Measurements from ENCODE around the gene FOXP1. TPM values are rescaled to one million over a fixed set of nuclear protein-coding genes. Genes with fewer than 3 reads are reported as not detected.

Gene FOXP1
- total and polyA plus RNA-seq, 4 donors, result 4.9 to 35.4 (median 32.0) TPM

DNA sequence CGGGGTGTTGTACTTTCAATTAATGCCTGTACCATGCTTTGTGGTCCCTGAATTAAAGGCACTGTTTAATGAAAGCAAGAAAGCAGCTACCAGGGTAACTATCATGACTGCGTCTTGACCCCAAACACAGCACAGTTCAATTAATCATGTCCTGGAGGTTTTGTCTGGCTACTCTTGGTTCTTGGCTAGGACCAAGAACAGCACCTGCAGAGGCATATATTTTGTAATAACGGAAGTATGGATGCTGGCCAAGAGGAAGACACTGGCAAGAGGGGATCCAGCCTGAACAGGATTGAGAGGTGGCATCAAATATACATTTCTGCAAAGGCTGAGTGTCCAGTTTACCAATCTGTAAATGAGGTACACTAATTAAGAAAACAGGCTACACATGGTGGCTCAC, 119.9 kb downstream of the FOXP1 start:
- WGBS, result 81% methylated on average over 3 of the region's 3 CpGs

DNA sequence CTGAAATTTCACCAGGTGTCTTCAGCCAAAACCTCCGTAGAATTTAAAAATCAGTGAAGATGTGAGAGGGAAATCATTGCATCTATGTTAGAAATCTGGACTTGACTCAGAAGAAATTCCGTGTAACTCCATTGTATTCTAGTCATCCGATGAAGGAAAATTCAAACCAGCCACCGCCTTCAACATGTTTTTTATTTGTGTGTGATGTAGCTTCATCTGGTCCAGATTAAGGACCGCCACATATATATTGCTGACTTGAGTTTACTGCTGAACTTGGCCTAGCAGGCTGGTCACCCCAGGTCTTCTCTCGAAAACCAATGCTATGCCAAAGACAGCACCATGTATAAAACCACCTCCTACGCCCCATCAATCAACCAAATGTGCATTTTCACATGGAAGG, 120.9 kb downstream of the FOXP1 start:
- no peak for TF ChIP-seq NR2F2 (IDR thresholded peaks at IDR 0.05)
- no peak for TF ChIP-seq HNF4G (IDR thresholded peaks at IDR 0.05)
- TF ChIP-seq TAF1 (conservative IDR thresholded peaks at IDR 0.05), result no peak
- no peak for TF ChIP-seq YY1 (IDR thresholded peaks at IDR 0.05)
- no peak for TF ChIP-seq RAD21 (IDR thresholded peaks at IDR 0.05)
- TF ChIP-seq FOXA2 (IDR thresholded peaks at IDR 0.05), result no peak
- TF ChIP-seq, protein P1, sequence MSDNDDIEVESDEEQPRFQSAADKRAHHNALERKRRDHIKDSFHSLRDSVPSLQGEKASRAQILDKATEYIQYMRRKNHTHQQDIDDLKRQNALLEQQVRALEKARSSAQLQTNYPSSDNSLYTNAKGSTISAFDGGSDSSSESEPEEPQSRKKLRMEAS (IDR thresholded peaks at IDR 0.05), result no peak
- no peak for TF ChIP-seq FOXA1 (IDR thresholded peaks at IDR 0.05)
- TF ChIP-seq, protein P2, sequence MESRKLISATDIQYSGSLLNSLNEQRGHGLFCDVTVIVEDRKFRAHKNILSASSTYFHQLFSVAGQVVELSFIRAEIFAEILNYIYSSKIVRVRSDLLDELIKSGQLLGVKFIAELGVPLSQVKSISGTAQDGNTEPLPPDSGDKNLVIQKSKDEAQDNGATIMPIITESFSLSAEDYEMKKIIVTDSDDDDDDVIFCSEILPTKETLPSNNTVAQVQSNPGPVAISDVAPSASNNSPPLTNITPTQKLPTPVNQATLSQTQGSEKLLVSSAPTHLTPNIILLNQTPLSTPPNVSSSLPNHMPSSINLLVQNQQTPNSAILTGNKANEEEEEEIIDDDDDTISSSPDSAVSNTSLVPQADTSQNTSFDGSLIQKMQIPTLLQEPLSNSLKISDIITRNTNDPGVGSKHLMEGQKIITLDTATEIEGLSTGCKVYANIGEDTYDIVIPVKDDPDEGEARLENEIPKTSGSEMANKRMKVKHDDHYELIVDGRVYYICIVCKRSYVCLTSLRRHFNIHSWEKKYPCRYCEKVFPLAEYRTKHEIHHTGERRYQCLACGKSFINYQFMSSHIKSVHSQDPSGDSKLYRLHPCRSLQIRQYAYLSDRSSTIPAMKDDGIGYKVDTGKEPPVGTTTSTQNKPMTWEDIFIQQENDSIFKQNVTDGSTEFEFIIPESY (IDR thresholded peaks at IDR 0.05), result no peak
- TF ChIP-seq SP1 (IDR thresholded peaks at IDR 0.05), result no peak
- no peak for TF ChIP-seq JUND (IDR thresholded peaks at IDR 0.05)
- no peak for TF ChIP-seq RXRA (IDR thresholded peaks at IDR 0.05)
- Histone ChIP-seq H3K9me3 (ENCODE audit: control insufficient read depth in 4 of 4, low read length in 3 of 4) (no peaks in the 10 kb centered on the region), H3K4me3 (ENCODE audit: low read depth in 1 of 3, low read length in 3 of 3) (no peak overlapping the region), H3K9ac (ENCODE audit: low read depth in 1 of 2, low read length in 2 of 2) (no peak overlapping the region), H3K27me3 (ENCODE audit: control insufficient read depth in 4 of 4, insufficient read depth in 4 of 4, low read length in 3 of 4) (no peaks in the 10 kb centered on the region), H3K4me1 (ENCODE audit: control insufficient read depth in 4 of 4, insufficient read depth in 4 of 4, low read length in 3 of 4) (peaks cover 0 to 5% (median 0%) of the 10 kb centered on the region in 4 donors), H3K36me3 (ENCODE audit: control insufficient read depth in 4 of 4, insufficient read depth in 3 of 4, low read depth in 1 of 4, low read length in 3 of 4) (no peaks in the 10 kb centered on the region), H3K27ac (ENCODE audit: low read depth in 1 of 2, low read length in 2 of 2) (no peak overlapping the region)
- DNase-seq (ENCODE audit: low spot score), result no peak
- WGBS, result 98% methylated on average over 7 of the region's 7 CpGs

More for the DNA sequence above, 119.9 kb downstream of the FOXP1 start:
- Histone ChIP-seq H3K27ac (ENCODE audit: low read depth in 1 of 2, low read length in 2 of 2) (no peak overlapping the region), H3K4me3 (ENCODE audit: low read depth in 1 of 3, low read length in 3 of 3) (no peak overlapping the region), H3K9me3 (ENCODE audit: control insufficient read depth in 4 of 4, low read length in 3 of 4) (no peaks in the 10 kb centered on the region), H3K27me3 (ENCODE audit: control insufficient read depth in 4 of 4, insufficient read depth in 4 of 4, low read length in 3 of 4) (no peaks in the 10 kb centered on the region), H3K9ac (ENCODE audit: low read depth in 1 of 2, low read length in 2 of 2) (no peak overlapping the region), H3K4me1 (ENCODE audit: control insufficient read depth in 4 of 4, insufficient read depth in 4 of 4, low read length in 3 of 4) (peaks cover 0 to 5% (median 0%) of the 10 kb centered on the region in 4 donors), H3K36me3 (ENCODE audit: control insufficient read depth in 4 of 4, insufficient read depth in 3 of 4, low read depth in 1 of 4, low read length in 3 of 4) (no peaks in the 10 kb centered on the region)
- no peak for TF ChIP-seq TAF1 (conservative IDR thresholded peaks at IDR 0.05)
- TF ChIP-seq, protein P3, sequence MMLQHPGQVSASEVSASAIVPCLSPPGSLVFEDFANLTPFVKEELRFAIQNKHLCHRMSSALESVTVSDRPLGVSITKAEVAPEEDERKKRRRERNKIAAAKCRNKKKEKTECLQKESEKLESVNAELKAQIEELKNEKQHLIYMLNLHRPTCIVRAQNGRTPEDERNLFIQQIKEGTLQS (IDR thresholded peaks at IDR 0.05), result no peak
- TF ChIP-seq, protein P4, sequence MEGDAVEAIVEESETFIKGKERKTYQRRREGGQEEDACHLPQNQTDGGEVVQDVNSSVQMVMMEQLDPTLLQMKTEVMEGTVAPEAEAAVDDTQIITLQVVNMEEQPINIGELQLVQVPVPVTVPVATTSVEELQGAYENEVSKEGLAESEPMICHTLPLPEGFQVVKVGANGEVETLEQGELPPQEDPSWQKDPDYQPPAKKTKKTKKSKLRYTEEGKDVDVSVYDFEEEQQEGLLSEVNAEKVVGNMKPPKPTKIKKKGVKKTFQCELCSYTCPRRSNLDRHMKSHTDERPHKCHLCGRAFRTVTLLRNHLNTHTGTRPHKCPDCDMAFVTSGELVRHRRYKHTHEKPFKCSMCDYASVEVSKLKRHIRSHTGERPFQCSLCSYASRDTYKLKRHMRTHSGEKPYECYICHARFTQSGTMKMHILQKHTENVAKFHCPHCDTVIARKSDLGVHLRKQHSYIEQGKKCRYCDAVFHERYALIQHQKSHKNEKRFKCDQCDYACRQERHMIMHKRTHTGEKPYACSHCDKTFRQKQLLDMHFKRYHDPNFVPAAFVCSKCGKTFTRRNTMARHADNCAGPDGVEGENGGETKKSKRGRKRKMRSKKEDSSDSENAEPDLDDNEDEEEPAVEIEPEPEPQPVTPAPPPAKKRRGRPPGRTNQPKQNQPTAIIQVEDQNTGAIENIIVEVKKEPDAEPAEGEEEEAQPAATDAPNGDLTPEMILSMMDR (IDR thresholded peaks at IDR 0.05; ENCODE audit: low read depth, low read length, missing input control), result no peak
- no peak for TF ChIP-seq GABPA (IDR thresholded peaks at IDR 0.05 in 1 of 2, conservative IDR thresholded peaks at IDR 0.05 in 1 of 2)
- no peak for TF ChIP-seq FOXA1 (IDR thresholded peaks at IDR 0.05)
- no peak for DNase-seq (ENCODE audit: low spot score)
